ENCODE measurements around the gene ZBTB32. TPM values are rescaled to one million over a fixed set of nuclear protein-coding genes. Genes with fewer than 3 reads are reported as not detected.
A peak's percentile ranks its signal among the peaks of the same experiment; 100 is the strongest.

Gene ZBTB32
- total and polyA plus RNA-seq, 2 of the 8 experiments (the other 6 are each of a cell fraction or from before 2014, with no cell fraction given) = 0.11 to 0.50 TPM

DNA sequence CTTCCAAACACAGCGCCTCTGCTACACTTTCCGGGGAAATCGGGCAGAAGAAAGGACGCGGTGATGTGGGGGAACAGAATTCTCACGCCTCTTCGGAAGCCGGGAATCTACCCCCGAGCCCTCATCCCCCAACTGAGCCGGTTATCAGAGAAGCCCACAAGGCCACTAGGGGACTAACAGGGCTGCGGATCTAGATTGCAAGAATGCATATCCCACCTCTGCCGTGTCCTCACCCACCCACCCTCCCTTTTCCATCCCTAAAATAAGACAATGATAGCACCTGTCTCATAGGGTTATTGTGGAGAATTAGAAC is 36.8 kb downstream of the ZBTB32 start:
- no peak for TF ChIP-seq FOSL1 (IDR thresholded peaks at IDR 0.05; ENCODE audit: insufficient read depth, low read depth, low read length)
- TF ChIP-seq KDM1A (IDR thresholded peaks at IDR 0.05; ENCODE audit: borderline replicate concordance, low read length) = 0 out of 2 replicates have a peak, but pooled peaks have one; percentile 5
- TF ChIP-seq TAF1 (IDR thresholded peaks at IDR 0.05; ENCODE audit: low read depth, low read length) = no peak
- TF ChIP-seq ASH2L (IDR thresholded peaks at IDR 0.05; ENCODE audit: low read length) = peak; percentile 5
- TF ChIP-seq POU5F1 (IDR thresholded peaks at IDR 0.05; ENCODE audit: low read depth, low read length) = no peak
- no peak for TF ChIP-seq BACH1 (IDR thresholded peaks at IDR 0.05; ENCODE audit: low read length)
- TF ChIP-seq CTCF (IDR thresholded peaks at IDR 0.05; ENCODE audit: control extremely low read depth in 1 of 3, insufficient read depth in 1 of 3, low read depth in 1 of 3, low read length in 3 of 3) = no peak
- H2AK5ac ChIP-seq (ENCODE audit: low read depth, low read length) = no peak overlapping the region
- H2BK12ac ChIP-seq (ENCODE audit: low read depth, low read length) = no peak overlapping the region
- no peak for DNase-seq (ENCODE audit: low read depth in 1 of 2, low spot score in 2 of 2)
- H2AFZ ChIP-seq (ENCODE audit: low read length) = no peak overlapping the region
- ChIA-PET POLR2A (ENCODE audit: partially characterized antibody) (interaction anchor here (0.8 to 7.6 kb wide), 16 partner anchors 10 to 246 kb away, joined by 3 to 54 read pairs (median 4); partner anchors contain the start of genes APLP1 and HSPB6), CTCF (ENCODE audit: partially characterized antibody) (interaction anchor here (0.9 to 8.9 kb wide), 10 partner anchors 9 to 137 kb away, joined by 3 to 80 read pairs (median 4); no protein-coding TSS in a partner anchor)
- H4K20me1 ChIP-seq (replicated peaks in 1 of 2; ENCODE audit: control insufficient read depth in 1 of 2, insufficient read depth in 2 of 2, low read length in 2 of 2) = peaks cover 0 to 9% of the 10 kb centered on the region in 2 experiments
- H3K4ac ChIP-seq (replicated peaks; ENCODE audit: insufficient read length, low read depth, low read length) = peak overlapping the region; percentile 69
- no peak overlapping the region for H2BK5ac ChIP-seq (ENCODE audit: low read depth, low read length)
- no peak overlapping the region for H4K91ac ChIP-seq (replicated peaks; ENCODE audit: insufficient read length, low read length)
- H3K56ac ChIP-seq (replicated peaks; ENCODE audit: insufficient read length, low read depth, low read length) = peak overlapping the region; percentile 44
- H3K23me2 ChIP-seq (ENCODE audit: low read depth, low read length) = peaks cover 17% of the 10 kb centered on the region; the same call in 1 of the 2 replicates
- no peaks in the 10 kb centered on the region for H3K27me3 ChIP-seq (replicated peaks in 1 of 4; ENCODE audit: control insufficient read depth in 3 of 4, extremely low read depth in 1 of 4, insufficient read depth in 3 of 4, low read length in 3 of 4)
- H3K4me3 ChIP-seq (ENCODE audit: extremely low read depth in 1 of 4, insufficient read depth in 2 of 4, low read depth in 3 of 4, low read length in 4 of 4) = peak overlapping the region; percentile 36 to 86 (median 77)
- 1% methylated on average over 12 of the region's 12 CpGs; no CpG with 5 or more reads in 1 of the 2 experiments for WGBS, 2 experiments (ENCODE audit: extremely low coverage in 1 of 2, insufficient coverage in 1 of 2, insufficient read length in 1 of 2, insufficient replicate concordance in 2 of 2, low coverage in 1 of 2, low lambda C conversion rate in 2 of 2, missing lambda C conversion rate in 1 of 2)
- H3K4me1 ChIP-seq (replicated peaks in 1 of 4; ENCODE audit: control insufficient read depth in 3 of 4, insufficient read depth in 4 of 4, low read length in 3 of 4) = peaks cover 0 to 6% (median 3%) of the 10 kb centered on the region in 4 experiments; a peak in 3 of 7 replicates
- peak overlapping the region; percentile 81 for H4K5ac ChIP-seq (ENCODE audit: insufficient read length, low read depth, low read length)
- peak overlapping the region; percentile 83 for H3K18ac ChIP-seq (ENCODE audit: extremely low read depth, low read length)
- no peak overlapping the region for H4K8ac ChIP-seq (ENCODE audit: extremely low read depth, insufficient read depth, low read length)
- H2BK120ac ChIP-seq (replicated peaks; ENCODE audit: low read depth, low read length) = no peak overlapping the region
- no peaks in the 10 kb centered on the region; the same call in none of the 2 replicates for H3K79me1 ChIP-seq (ENCODE audit: low read depth, low read length)
- H3K9me3 ChIP-seq (ENCODE audit: insufficient read depth in 2 of 2, low read depth in 1 of 2, low read length in 1 of 2) = no peaks in the 10 kb centered on the region
- peak overlapping the region; percentile 70 to 78 for H3K4me2 ChIP-seq (ENCODE audit: insufficient read depth in 1 of 2, low read depth in 2 of 2, low read length in 2 of 2)
- peak overlapping the region; percentile 69; the same call in 1 of the 2 replicates for H3K27ac ChIP-seq (ENCODE audit: low read depth, low read length)
- H3K23ac ChIP-seq (ENCODE audit: insufficient read length) = no peak overlapping the region
- no peak overlapping the region for H2BK15ac ChIP-seq (ENCODE audit: low read length)
- peaks cover 0 to 2% of the 10 kb centered on the region in 2 experiments; a peak in 1 of 4 replicates for H3K79me2 ChIP-seq (ENCODE audit: control insufficient read depth in 1 of 2, insufficient read depth in 2 of 2, low read length in 2 of 2)
- no peak overlapping the region for H2BK20ac ChIP-seq (ENCODE audit: low read length)
- H3K36me3 ChIP-seq (ENCODE audit: control insufficient read depth in 2 of 4, insufficient read depth in 4 of 4, low read length in 3 of 4) = peaks cover 8 to 18% (median 13%) of the 10 kb centered on the region in 4 experiments; a peak in 5 of 8 replicates
- no peak for FAIRE-seq
- H3K14ac ChIP-seq (ENCODE audit: insufficient read length) = no peak overlapping the region
- peak overlapping the region in 2 of 4 experiments; percentile 51 to 64; a peak in 4 of 7 replicates for H3K9ac ChIP-seq (replicated peaks in 1 of 4; ENCODE audit: extremely low read depth in 1 of 4, low read depth in 3 of 4, low read length in 3 of 4)
